ENCODE results near the gene CBFB.
"Not testable (repeated sequence)": the region's sequence is repeated elsewhere in the genome, so short reads cannot be mapped to it uniquely, and the experiment has no call there.

The CBFB gene

DNA sequence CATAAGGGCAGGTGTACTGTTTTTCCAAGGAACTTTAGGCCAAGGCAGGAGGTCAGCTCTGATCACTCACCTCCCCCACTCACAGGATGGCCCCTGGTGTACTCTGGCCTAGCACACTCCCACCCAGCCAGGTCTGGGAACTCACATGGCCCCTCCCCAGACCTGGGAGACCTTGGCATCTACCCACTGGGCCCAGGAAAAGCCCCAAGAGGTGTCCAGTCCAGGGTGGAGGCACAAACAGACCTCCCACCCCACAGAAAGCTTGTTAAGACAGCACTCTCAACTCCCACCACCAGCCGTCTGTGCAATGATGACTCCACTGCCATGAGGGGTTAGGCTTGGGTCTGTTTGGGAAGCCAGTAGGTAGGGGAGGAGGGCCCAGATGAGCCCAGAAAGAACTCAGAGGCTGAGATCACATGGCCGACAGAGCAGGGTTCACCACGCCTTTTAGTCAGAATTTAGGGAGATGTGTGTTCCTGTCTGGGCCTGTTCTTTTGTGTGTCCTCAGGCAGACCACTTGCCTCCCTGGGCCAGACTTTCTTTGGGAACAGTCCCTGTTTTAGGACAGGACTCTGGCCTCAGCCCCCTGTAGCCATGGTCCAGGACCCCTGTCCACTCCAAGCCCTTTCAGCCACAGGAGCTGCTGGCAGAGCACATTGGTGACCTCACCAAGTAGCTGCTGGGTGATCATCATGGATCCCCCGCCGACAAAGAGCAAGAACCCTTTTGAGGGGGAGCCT, 12.1 kb upstream of the CBFB start:
- no peak for DNase-seq

DNA sequence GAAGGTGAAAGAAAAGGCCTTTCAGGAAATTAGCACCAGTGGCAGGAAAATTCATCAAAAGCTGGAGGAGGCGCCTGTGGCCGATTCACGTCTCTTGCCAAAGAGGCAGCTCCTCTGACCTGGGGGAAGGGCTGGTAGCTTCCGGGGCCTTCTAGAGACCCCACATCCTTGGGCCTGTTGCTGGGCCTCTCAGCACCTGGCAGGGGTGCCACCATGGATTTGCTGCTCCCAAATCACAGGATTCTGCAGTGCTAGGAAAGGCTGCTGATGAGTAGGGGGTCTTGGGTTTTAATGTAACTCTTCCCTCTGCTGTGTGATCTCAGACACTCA, 11.6 kb upstream of the CBFB start:
- no peak for DNase-seq

- peak; percentile 82 for DNase-seq
Measured at GRCh38 chr16:67017810-67018488, 11.0 kb upstream of the CBFB start.

GRCh38 chr16:67019171-67019570, 9.8 kb upstream of the CBFB start:
- no peak for DNase-seq

GRCh38 chr16:67021321-67021720, 7.6 kb upstream of the CBFB start:
- DNase-seq: no peak

DNA sequence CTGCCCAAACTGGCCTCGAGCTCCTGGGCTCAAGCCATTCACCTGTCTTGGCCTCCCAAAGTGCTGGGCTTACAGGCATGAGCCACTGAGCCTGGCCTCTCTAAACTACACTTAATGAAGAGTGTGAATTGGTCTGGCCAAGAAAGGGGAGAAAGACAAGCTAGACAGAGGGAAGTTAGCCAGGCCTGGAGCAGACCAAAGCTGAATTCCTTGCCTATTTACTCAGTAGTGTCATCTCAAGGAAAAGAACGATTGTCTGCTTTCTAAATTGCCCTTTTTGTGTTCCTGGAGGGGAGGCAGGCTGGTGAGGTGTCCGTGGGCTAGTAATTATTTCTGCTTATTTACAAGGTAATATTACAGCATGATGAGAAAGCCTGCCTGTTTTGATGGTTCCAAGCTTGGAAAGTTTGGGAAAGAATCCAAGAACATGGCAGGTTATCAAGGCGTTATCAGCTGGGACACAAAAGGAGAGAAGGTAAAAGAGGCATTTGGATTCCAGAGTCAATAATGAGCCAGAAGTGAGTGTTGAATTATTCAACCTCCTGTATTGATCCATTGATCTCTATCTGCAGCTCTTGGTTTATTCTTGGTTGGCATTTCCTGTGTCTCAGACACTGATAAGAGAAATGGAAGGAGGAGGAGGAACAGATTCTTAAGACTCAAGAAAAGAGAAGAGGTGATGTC, 6.3 kb upstream of the CBFB start:
- DNase-seq: no peak

DNA sequence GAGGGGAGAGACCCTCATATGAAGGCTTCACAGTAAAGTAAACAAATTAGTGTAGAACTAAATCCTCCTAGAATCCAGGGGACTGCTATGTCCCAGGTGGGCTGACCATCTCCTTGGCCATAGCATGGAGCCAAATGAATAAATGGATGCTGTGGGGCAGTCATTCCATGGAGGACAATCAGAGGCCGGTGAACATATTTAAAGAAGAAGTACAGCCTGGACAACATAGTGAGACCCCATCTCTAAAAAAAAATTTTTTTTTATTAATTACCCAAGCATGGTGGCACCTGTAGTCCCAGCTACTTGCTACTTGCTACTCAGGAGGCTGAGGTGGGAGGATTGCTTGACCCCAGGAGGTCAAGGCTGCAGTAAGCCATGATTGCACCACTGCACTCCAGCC, 5.3 kb upstream of the CBFB start:
- DNase-seq: no peak

DNA sequence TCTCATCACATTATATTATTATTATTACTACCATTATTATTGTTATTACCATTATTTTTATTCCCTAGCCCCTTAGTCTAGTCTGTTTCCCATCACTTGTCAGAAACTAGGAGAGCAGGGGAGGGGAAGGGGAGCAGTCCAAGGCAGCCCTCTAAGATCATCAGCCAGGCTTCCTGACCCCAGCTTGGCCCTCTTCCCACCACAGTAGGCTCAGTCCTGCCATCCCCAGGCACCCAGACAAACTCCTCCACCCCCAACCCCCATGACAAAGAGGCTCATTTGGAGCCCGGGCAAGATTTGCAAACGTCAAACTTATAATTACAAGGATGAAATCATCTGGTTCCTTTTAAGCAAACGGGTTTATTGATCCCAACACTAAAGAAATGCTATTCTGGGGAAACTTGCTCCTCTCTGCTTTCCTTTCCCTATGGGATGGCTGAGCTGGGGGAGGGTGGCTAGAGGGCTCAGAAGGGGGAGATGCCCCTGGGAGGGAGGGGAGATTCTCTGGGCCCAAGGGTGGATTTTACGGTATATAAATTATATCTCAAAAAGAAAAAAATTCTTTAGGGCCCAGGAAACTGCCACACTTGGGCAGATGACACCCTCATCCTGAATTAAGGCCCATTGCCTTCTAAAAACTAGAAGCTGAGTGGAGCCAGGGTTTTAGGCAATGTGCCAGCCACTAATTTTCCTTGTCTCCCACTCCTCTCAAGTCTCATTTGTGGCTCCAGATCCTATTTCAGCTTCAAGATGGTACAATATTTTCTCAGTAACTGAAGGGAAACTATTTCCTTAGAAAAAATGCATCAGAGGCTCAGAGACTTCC, 4.4 kb upstream of the CBFB start:
- no peak for DNase-seq

- DNase-seq: no peak
Measured at GRCh38 chr16:67025210-67025550, 3.8 kb upstream of the CBFB start.

DNA sequence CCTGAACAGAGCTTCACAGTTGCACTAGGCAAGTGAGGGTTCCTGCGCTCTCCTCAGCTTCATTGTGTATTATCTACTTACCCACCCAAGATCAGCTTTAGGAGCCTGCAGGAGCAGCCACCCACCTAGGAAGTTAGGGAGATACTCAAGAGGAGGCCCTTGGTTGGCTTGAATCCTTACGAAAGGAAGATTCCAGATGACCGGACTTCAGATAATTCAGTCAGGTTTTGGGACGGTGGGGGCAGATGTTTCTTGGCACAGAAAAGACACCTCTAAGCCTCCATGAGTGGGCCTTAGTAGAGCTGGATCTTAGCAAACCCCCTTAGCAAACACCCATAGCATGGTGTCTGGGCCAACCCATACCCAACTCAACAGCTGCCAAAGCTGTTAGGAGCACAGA, 2.4 kb upstream of the CBFB start:
- no peak for DNase-seq

DNA sequence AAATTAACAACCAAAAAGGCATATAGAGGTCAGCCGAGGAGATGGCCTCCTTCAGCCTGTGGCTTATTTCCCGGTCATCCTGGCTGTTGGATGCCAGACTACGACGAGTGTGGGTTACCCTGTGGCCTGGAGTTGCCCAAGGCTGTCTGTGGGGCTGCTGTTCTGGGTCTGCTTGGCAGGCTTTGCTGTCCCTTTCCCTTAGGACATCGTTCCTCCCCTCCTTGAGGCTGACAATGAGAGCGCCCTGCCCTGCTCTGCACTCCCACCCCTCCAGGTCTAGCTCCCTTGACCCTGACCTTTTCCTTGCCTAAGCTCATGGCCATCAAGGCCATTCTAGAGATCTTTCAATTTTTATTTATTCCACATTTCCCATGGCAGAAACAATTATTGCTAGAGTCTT, 1.9 kb upstream of the CBFB start:
- no peak for DNase-seq

- no peak for DNase-seq
Measured at GRCh38 chr16:67028167-67028695, 718 bp upstream of the CBFB start.

DNA sequence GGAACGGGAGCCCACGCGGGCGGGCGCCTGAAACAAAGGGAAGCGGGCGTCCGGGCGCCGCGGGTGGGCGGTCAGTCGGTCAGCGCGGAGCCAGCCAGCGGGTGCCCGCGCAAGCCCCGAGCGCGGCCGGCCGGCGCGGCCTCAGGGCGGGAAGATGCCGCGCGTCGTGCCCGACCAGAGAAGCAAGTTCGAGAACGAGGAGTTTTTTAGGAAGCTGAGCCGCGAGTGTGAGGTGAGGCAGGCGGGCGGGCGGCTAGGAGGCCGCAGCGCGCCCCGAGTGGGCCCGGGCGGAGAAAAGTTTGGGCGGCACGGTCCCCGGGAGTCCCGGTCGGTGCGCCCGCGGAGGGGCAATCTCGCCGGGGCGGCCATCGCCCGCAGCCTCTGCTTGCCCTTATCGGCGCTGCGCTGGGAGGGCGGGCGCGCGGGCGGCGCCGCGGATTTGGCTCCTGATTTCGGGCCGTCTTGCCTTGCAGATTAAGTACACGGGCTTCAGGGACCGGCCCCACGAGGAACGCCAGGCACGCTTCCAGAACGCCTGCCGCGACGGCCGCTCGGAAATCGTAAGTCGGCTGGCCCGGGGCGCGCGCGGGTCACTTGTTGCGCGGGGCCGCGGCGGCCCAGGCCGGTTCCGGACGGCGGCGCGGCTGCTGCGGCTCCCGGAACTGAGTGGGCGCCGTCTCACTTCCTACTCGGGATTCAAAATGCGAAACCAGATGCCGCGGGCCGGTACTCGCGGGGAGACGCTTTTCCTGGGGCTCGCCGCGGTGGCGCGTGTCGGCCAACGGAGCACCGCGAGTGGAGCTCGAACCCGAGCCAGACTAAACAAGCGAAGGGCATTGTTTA, 526 bp downstream of the CBFB start:
- peak; percentile 45 for DNase-seq

DNA sequence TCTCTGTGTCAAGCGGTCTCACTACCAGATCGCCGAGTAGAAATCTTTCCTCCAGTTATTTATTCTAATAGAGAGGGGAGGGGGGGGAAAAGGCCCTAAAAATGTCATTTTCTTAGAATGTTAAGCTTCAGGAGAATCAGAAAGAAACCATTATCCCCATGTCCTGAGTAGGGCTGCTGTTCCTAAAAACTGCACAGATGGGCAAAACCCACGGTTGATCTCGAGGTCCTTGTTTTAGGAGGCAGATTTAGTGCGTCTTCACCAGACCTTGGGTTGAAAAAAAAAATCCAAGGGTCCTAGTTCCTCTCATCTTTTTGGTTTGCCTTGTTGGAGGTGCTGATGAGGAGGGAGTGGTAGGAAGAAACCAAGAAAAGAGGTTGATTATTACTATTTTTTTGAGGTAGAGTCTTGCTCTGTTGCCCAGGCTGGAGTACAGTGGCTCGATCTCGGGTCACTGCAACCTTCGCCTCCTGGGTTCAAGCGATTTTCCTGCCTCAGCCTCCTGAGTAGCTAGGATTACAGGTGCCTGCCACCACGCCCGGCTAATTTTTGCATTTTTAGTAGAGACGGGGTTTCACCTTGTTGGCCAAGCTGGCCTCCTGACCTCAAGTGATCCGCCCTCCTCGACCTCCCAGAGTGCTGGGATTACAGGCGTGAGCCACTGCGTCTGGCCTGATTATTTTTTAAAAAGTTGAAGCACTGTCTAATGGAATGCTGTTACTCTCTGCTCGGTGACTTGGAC, 1.4 kb downstream of the CBFB start:
- no peak for DNase-seq

DNA sequence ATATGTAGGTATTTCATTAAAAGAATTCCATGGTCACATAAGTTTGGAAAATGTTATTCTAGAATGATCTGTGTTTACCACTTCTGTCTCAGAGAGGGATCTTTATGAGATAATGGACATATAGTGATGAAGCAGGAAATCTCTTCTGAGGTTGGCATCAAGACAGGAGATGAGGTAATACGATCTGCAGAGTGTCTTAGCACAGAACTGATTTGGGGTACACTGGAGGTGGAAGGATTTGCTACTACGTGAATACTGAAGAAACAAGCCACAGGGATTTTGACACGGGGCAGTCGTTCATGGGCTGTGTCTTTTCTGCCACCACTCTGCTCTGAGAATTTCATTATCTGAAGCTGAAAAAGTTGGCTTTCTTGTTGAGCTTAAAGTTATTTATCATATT, 5.5 kb downstream of the CBFB start:
- DNase-seq: no peak

DNA sequence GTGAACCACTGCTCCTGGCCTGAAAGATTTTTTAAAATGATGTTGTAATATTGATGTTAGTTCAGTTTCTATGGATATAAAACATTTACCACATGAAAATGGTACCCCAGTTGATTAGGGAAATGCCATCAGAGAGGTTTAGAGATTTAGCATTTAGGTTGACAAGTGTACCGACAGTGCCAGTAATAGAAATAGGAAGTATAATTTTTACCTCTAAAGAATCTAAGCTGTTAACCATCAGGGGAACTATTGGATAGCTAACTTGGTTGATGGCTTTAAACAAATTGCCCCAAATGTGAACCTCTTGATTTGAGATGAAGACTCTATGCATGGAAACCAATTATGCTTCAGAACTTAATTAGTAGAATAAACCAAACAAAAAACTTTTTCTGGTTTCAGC, 6.4 kb downstream of the CBFB start:
- no peak for DNase-seq

- DNase-seq: no peak
Measured at GRCh38 chr16:67036323-67036741, 7.4 kb downstream of the CBFB start.

DNA sequence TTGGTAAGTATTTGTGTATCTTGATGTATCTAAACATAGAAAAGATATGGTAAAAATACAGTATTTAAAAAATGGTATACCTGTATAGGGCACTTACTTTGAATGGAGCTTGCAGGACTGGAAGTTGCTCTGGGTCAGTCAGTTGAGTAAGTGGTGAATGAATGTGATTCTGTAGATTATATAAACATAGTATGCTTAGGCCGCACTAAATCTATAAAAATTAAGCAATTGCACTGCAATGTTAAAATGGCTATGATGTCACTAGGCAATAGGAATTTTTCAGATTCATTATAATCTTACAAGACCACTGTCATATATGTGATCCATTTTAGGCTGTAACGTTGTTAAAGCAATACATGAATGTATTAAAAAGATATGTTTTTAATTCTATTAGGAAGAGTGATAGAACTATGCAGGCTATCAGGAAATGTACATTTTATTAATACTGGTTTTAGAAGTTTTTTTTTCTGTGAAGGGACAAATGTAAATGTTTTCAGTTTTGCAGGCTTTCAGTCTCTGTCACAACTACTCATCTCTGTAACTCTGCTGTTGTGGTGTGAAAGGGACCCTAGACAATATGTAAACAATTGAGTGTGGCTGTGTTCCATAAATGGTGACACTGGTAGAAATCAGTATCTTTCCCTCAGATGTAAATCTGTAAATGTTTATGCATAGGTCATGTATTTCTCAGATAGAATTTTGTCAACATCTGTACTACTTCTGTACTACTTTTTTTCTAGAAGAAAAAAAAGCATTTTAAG, 10.5 kb downstream of the CBFB start:
- no peak for DNase-seq

GRCh38 chr16:67040166-67040565, 11.2 kb downstream of the CBFB start:
- DNase-seq: no peak

- DNase-seq: no peak
Measured at GRCh38 chr16:67040906-67041305, 12.0 kb downstream of the CBFB start.

- DNase-seq: not testable (repeated sequence)
Measured at GRCh38 chr16:67041520-67041919, 12.6 kb downstream of the CBFB start.

All from T-helper 9 cell (primary cell).